GM12892 (cell line): ENCODE results near the gene FGFRL1.

Source experiments
- POLR2A ChIP-seq: IDR thresholded peaks from 2 replicates; pipeline ENCODE4 v1.6.1; 2011; ENCODE audit warnings: low read depth, low read length, control low read depth
- TAF1 ChIP-seq: IDR thresholded peaks from 2 replicates; pipeline ENCODE4 v1.6.1; 2011; ENCODE audit warnings: low read depth, mild to moderate bottlenecking, control low read depth, low read length, borderline replicate concordance

DNA sequence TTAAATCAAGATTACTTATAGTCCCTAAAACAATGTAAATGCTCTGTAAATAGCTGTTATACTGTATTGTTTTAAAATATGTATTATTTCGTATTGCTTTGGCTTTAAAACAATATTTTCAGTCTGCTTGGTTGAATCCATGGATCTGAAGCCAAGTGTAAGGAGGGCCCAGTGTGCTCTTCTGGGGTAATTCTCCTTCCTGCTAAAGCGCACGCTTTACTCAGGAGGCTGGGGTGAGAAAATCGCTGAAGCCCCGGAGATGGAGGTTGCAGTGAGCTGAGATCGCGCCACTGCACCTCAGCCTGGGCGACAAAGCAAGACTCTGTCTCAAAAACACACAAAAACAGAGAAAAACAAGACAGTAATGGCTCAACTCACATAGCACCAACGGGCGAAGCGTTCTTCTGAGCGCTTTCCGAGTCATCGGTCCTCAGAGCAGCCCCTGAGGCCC is 25.0 kb upstream of the FGFRL1 start:
- TF ChIP-seq TAF1 (no peak), POLR2A (no peak)
